ENCODE data around the gene ACSF2. TPM values are rescaled to one million over a fixed set of nuclear protein-coding genes. Genes with fewer than 3 reads are reported as not detected.

Gene ACSF2, protein sequence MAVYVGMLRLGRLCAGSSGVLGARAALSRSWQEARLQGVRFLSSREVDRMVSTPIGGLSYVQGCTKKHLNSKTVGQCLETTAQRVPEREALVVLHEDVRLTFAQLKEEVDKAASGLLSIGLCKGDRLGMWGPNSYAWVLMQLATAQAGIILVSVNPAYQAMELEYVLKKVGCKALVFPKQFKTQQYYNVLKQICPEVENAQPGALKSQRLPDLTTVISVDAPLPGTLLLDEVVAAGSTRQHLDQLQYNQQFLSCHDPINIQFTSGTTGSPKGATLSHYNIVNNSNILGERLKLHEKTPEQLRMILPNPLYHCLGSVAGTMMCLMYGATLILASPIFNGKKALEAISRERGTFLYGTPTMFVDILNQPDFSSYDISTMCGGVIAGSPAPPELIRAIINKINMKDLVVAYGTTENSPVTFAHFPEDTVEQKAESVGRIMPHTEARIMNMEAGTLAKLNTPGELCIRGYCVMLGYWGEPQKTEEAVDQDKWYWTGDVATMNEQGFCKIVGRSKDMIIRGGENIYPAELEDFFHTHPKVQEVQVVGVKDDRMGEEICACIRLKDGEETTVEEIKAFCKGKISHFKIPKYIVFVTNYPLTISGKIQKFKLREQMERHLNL
- 23.2 and 71.8 TPM in 2 replicates for total RNA-seq (ENCODE audit: low replicate concordance)

DNA sequence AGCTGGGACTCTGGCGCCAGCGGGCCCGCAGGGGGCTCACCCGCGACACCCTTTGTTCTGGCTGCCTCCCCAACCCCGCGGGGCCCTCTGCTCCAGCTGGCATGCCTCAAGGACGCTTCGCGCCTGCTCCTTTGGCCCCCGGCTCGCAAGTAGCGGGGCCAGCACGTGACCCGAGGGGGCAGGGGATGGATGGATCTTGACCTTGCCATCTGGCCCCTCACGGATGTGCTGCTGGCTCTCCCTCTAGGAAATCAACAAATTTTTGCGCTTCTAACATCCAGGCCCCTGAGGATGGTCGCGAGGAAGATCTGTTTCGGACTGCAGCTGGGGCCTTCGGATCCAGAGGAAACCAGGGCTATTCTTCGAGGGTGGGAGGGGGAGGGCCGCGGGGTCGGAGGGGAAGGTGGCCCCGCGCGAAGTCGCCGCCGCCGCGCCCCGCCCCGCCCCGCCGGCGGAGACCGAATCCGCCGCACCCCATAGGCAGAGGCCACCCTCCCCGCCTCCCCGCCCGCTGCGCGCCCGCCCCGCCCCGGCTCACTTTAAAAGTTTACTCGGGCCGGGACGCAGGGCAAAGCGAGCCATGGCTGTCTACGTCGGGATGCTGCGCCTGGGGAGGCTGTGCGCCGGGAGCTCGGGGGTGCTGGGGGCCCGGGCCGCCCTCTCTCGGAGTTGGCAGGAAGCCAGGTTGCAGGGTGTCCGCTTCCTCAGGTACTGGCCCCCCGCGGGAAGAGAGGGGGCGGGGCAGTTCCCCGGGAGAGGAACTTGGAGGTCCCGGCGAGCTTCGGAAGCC, at the start of gene ACSF2:
TSS of gene ACSF2 (plus strand) at position 537 of the 790 bp plus-strand sequence. CDS start at position 581, 44 bp downstream.

DNA sequence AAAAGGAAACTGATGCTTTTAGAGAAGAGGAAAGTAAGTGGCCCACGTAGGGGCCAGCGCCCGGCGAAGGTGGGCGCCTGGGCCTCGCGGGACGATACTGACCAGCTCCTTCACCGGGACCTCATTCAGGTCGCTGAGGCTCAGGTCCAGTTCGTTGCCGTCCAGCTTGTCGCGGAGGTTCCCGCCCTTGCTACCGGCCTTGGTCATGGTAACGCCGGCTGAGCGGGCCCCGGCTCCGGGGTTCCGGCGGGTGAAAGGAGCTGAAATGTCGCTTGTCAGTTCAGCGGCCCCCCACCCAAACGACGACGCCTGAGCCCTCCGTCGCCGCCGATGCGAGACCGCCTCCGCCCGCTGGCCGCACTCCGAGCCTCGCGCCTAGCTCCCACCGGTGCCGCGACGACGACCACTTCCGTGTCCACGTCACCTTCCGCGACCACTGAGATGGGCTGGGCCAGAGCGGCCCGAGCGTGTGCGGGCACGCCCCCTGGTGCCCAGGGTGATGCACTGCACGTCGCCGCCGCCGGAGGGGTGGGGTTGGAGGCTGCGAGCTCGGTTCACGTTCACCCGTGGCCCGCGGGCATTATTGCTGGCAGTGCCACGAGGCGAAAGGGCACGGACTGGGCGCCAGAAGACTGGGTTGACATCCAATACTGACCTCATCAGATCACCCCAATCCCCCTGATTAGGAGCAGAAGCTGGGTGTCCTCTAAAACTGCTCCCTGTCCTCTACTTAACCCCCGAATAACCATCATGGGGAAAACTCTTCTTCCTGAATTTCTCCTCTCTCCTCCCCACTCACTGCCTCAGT, 28.7 kb upstream of the ACSF2 start, which contains the start of gene LRRC59:
TSS of gene LRRC59 (minus strand) at position 413 of the 808 bp plus-strand sequence. CDS start at position 207, 206 bp downstream.

DNA sequence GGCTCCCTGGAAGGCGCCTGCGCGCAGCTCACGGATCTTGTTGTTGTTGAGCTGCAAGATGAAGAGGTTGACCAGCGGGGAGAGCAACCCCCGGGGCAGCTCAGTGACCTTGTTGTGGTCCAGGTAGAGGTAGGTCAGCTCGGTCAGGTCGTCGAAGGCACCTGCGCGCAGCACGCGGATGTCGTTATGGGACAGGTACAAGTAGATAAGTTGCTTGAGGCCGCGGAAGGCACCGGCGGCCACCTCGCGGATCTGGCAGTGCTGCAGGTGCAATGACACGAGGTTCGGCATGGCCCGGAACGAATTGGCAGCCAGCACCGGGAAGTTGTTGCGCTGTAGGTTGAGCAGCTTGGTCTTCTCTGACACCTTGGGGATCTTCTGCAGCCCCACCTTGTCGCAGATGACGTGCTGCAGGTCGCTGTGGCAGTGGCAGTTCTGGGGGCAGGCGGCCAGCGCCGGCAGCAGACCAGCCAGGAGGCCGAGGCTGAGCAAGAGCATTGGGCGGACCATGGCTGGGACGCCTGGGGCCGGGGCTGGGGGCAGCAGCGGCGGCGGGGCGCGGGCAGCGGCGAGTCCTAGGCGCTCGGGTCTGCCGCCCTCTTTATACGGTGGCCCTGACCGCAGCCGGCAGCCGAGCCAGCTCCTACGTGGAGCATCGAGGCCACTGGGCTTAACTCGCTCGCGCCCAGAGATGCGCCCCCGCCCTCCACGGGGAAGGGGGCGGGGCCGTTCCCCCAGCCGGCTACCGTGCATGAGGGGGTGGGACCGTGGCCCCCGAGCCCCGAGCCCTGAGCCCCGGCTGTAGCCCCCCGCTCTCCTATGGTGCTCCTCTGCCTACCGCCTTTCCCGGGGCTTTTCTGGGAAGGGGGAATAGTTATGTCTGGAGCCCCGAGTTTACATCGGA, 42.5 kb downstream of the ACSF2 start, which contains the start of gene CHAD:
TSS of gene CHAD (minus strand) at position 577 of the 904 bp plus-strand sequence. CDS start at position 510, 67 bp downstream.

DNA sequence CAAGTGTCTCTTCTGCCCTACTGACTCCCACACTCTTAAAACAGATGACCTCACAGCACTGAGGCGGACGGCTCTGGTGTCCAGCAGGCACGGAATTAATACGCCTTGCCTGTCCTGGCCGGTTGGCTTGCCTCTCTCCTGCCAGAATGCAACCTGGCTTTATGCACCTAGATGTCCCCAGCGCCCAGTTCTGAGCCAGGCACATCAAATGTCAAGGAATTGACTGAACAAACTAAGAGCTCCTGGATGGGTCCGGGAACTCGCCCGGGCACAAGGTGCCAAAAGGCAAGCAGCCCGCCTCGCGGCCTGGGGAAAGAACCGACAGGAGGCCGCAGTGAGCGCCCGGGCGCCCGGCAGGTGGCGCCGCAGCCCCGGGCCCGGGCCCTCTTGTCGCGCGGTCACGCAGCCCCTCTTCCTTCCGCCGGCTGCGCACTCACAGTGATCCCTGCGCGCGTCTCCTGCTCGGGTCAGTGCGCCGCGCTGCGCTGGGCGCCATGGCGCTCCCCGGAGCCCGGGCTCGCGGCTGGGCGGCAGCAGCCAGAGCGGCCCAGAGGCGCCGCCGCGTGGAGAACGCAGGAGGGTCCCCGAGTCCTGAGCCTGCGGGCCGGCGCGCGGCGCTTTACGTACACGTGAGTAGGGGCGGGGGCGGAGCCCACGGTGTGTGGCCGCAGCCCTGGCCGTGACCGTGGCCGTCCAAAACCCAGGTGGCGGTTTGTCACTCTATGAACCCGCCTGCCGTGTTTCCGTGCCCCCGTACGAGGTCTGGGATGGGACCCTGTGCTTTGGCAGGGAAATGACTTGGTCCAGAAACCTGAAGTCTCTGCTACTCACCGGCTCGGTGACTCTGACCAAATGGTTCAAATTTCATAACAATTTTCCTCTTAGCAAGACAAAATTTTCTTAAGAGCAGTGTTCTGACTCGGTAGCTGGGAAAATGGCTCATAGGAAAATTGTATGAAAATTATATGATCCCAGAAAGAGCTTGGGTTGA, 52.7 kb downstream of the ACSF2 start, which contains the start of gene RSAD1:
TSS of gene RSAD1 (plus strand) at position 470 of the 991 bp plus-strand sequence. CDS start at position 495, 25 bp downstream.

DNA sequence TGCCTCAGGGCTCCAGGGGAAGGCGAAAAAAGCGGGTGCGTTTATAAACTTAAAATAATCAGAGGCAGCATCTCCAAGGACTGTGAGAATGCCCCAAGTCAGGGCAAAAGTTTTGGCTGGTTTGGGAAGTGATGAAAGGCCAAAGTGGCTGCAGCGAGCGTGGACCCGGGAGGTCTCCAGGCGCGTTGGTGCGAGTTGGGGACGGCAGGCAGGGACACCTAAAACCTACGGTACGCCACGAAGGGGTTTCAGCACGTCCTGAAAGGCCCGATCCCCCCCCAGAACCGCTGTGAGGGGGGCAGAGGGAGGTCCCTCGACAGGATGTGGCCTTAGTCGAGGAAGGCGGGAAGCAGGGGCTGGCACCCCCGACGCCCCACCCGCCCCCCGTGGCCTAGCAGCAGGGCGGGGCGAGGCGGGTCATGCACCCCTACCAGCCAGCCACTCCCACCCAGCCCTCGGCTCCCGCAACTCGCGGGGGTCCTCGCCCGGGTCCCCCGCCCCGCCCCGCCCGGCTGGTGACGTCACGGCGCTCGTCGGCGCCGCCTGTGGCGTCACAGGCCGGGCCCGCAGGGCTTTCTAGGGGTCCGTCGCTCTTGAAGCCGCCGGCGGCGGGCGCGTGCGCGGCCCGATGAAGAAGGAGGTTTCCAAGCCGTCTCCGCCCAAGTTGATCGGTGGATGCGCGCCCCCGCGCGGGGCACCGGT, 82.0 kb downstream of the ACSF2 start, which contains the start of gene MYCBPAP:
TSS of gene MYCBPAP (plus strand) at position 569 of the 702 bp plus-strand sequence. CDS start 236 bp downstream, outside the sequence.

Other genes starting within 250 kb of the ACSF2 start
- gene COL1A1, start 224.6 kb upstream of the ACSF2 start, total RNA-seq (ENCODE audit: low replicate concordance), result 1,618 and 2,280 TPM in 2 replicates
- gene TMEM92, start 151.8 kb upstream of the ACSF2 start, total RNA-seq (ENCODE audit: low replicate concordance), result 0.12 and 0.15 TPM in 2 replicates
- gene XYLT2, start 80.1 kb upstream of the ACSF2 start, total RNA-seq (ENCODE audit: low replicate concordance), result 49.4 and 53.1 TPM in 2 replicates
- 63.7 and 77.1 TPM in 2 replicates for gene MRPL27, start 53.0 kb upstream of the ACSF2 start, total RNA-seq (ENCODE audit: low replicate concordance)
- gene EME1, start 53.0 kb upstream of the ACSF2 start, total RNA-seq (ENCODE audit: low replicate concordance), result 0.59 and 2.6 TPM in 2 replicates
- gene LRRC59, start 28.7 kb upstream of the ACSF2 start, total RNA-seq (ENCODE audit: low replicate concordance), result 98.9 and 209 TPM in 2 replicates
- gene CHAD, start 42.7 kb downstream of the ACSF2 start, total RNA-seq (ENCODE audit: low replicate concordance), result not detected in 2 replicates
- 14.7 and 14.9 TPM in 2 replicates for gene RSAD1, start 52.6 kb downstream of the ACSF2 start, total RNA-seq (ENCODE audit: low replicate concordance)
- 0.15 and 4.1 TPM in 2 replicates for gene MYCBPAP, start 82.2 kb downstream of the ACSF2 start, total RNA-seq (ENCODE audit: low replicate concordance)
- under 0.01 TPM in 2 replicates for gene EPN3, start 106.5 kb downstream of the ACSF2 start, total RNA-seq (ENCODE audit: low replicate concordance)
- gene SPATA20, start 121.0 kb downstream of the ACSF2 start, total RNA-seq (ENCODE audit: low replicate concordance), result 46.3 and 50.1 TPM in 2 replicates
- under 0.01 and 4.8 TPM in 2 replicates for gene CACNA1G, start 134.5 kb downstream of the ACSF2 start, total RNA-seq (ENCODE audit: low replicate concordance)
- 4.0 and 13.6 TPM in 2 replicates for gene ABCC3, start 208.7 kb downstream of the ACSF2 start, total RNA-seq (ENCODE audit: low replicate concordance)

Data from smooth muscle cell of the coronary artery (primary cell).